K562 (cell line): Measurements from ENCODE around the gene PLSCR3. TPM values are rescaled to one million over a fixed set of nuclear protein-coding genes. Genes with fewer than 3 reads are reported as not detected.

Experiments used
- ATAC-seq: fragments of 200-7000 bp; cut with Tn5 transposase; 3 replicates; pipeline ENCODE4 v1.9.1; 2020; ENCODE audit warnings: moderate library complexity
- BruUV-seq: library from RNA; stranded (reverse); fragments of 400-500 nt; replicated peaks from 2 replicates; lab custom pipeline; 2021; lab: Mats Ljungman, UMichigan
- CTCF ChIA-PET: fragments of 300-600 bp; formaldehyde crosslinking; extraction: SDS; loops from one replicate; lab custom pipeline; 2021; ENCODE audit warnings: low intra/inter-chr PET ratio; lab: Yijun Ruan, JAX
- POLR2A ChIA-PET: fragments of 300-600, 350-650 bp; sonication (Branson Sonifier 250); formaldehyde crosslinking; extraction: SDS; loops from one replicate; lab custom pipeline; 2021; ENCODE audit warnings: antibody characterized with exemption, inconsistent platforms; lab: Yijun Ruan, JAX
- DNase-seq, 4 experiments: peaks; one replicate each; pipeline versions ENCODE4 v3.0.0 to v3.0.0-alpha.2; 2011 to 2018; ENCODE audit warnings: low spot score in 3 of 4, mixed read lengths in 3 of 4; ENCODE audit errors: extremely low read depth in 1 of 4
- FAIRE-seq: peaks from 2 replicates; lab custom pipeline; 2011; peaks lifted over from hg19 to GRCh38; lab: Jason Lieb, UNC
- H2AFZ ChIP-seq: 2 replicates; pipeline ENCODE4 v1.6.0; 2011; ENCODE audit warnings: low read depth, low read length, control low read depth, inconsistent platforms
- H3K27ac ChIP-seq: fragments of 200-600 bp; 3 replicates; pipeline ENCODE4 v1.8.0; 2011; ENCODE audit warnings: low read depth, mild to moderate bottlenecking, control low read depth, inconsistent platforms, low read length, moderate library complexity, mixed read lengths; ENCODE audit errors: extremely low read depth
- H3K27me3 ChIP-seq, 2 experiments: fragments of 300-600 bp in 1 of 2; 2 replicates in 1 of 2; 3 replicates in 1 of 2; pipeline versions ENCODE4 v1.6.0 to v1.8.0; 2011; ENCODE audit warnings: inconsistent platforms in 2 of 2, low read length in 2 of 2, mild to moderate bottlenecking in 1 of 2, mixed read lengths in 1 of 2, moderate library complexity in 1 of 2; ENCODE audit not compliant: control insufficient read depth in 2 of 2, insufficient read depth in 2 of 2
- H3K36me3 ChIP-seq: fragments of 300-600 bp; 3 replicates; pipeline ENCODE4 v1.8.0; 2011; ENCODE audit warnings: mild to moderate bottlenecking, low read length, inconsistent platforms; ENCODE audit not compliant: control insufficient read depth, insufficient read depth
- H3K4me1 ChIP-seq, 2 experiments: fragments of 200-600 bp in 1 of 2; replicated peaks in 1 of 2; 2 replicates in 1 of 2; 3 replicates in 1 of 2; pipeline versions ENCODE4 v1.5.1 to v1.8.0; 2011; ENCODE audit warnings: inconsistent platforms in 2 of 2, low read length in 2 of 2, mild to moderate bottlenecking in 1 of 2, mixed read lengths in 1 of 2, moderate library complexity in 1 of 2; ENCODE audit not compliant: control insufficient read depth in 2 of 2, insufficient read depth in 2 of 2
- H3K4me2 ChIP-seq: 2 replicates; pipeline ENCODE4 v1.6.1; 2011; ENCODE audit warnings: low read length, control low read depth, inconsistent platforms, mixed read lengths; ENCODE audit not compliant: insufficient read depth
- H3K4me3 ChIP-seq: fragments of 200-600 bp; sonication (generic), shearing (Covaris generic); 2 replicates; pipeline ENCODE4 v1.5.1; 2016; ENCODE audit warnings: control low read depth, inconsistent platforms
- H3K79me2 ChIP-seq: fragments of 200-600 bp; 3 replicates; pipeline ENCODE4 v1.8.0; 2011; ENCODE audit warnings: low read length, inconsistent platforms; ENCODE audit not compliant: control insufficient read depth, insufficient read depth
- H3K9ac ChIP-seq, 2 experiments: 2 replicates each; pipeline versions ENCODE4 v1.6.0 to v1.6.1; 2011; ENCODE audit warnings: low read depth in 2 of 2, low read length in 2 of 2, control low read depth in 1 of 2, inconsistent platforms in 1 of 2, mild to moderate bottlenecking in 1 of 2, mixed read lengths in 1 of 2; ENCODE audit not compliant: insufficient read depth in 1 of 2
- H3K9me1 ChIP-seq: one replicate; pipeline ENCODE4 v1.6.0; 2011; ENCODE audit warnings: inconsistent platforms, mild to moderate bottlenecking, low read length, moderate library complexity; ENCODE audit not compliant: control insufficient read depth, insufficient read depth
- H3K9me3 ChIP-seq: replicated peaks from 2 replicates; pipeline ENCODE4 v1.5.1; 2011; ENCODE audit warnings: low read depth, low read length, inconsistent platforms; ENCODE audit not compliant: control insufficient read depth, insufficient read depth
- H4K20me1 ChIP-seq: replicated peaks from 2 replicates; pipeline ENCODE4 v1.6.1; 2011; ENCODE audit warnings: low read length, inconsistent platforms, mixed read lengths; ENCODE audit not compliant: control insufficient read depth, insufficient read depth
- ARID4B ChIP-seq: sonication (generic); formaldehyde crosslinking; IDR thresholded peaks from 2 replicates; pipeline ENCODE4 v1.8.0; 2022; ENCODE audit warnings: mild to moderate bottlenecking, missing genetic modification reagents
- E2F8 ChIP-seq: fragments of 450-650 bp; IDR thresholded peaks from 2 replicates; pipeline ENCODE4 v1.7.1; 2018; ENCODE audit warnings: mild to moderate bottlenecking, low read depth; ENCODE audit not compliant: partially characterized antibody
- GMEB1 ChIP-seq: fragments of 250-450 bp; sonication (Bioruptor Pico); IDR thresholded peaks from 2 replicates; pipeline ENCODE4 v1.4.0; 2020; ENCODE audit warnings: mild to moderate bottlenecking
- PTBP1 ChIP-seq: fragments of 200-400 bp; formaldehyde crosslinking; IDR thresholded peaks from 2 replicates; pipeline ENCODE4 v1.6.1; 2017; ENCODE audit warnings: low read depth, low read length
- ZNF324 ChIP-seq: fragments of 250-450 bp; sonication (Bioruptor Pico); IDR thresholded peaks from 2 replicates; pipeline ENCODE4 v1.4.0; 2020; ENCODE audit warnings: mild to moderate bottlenecking
- WGBS: fragments of 100-300 bp; shearing (Covaris generic); methylation state at CpG from one replicate; pipeline ENCODE4 v1.1.6; 2016; ENCODE audit warnings: low coverage, mixed read lengths; ENCODE audit not compliant: insufficient coverage; ENCODE audit errors: missing lambda C conversion rate; 5-methylcytosine and 5-hydroxymethylcytosine counted together
- in situ Hi-C: fragments of 300-500 bp; cut with MboI; formaldehyde crosslinking; loops from 4 replicates; pipeline ENCODE4 v1.15.0; 2018; ENCODE audit warnings: inconsistent platforms, mixed read lengths
- intact Hi-C: fragments of 100-400 bp; cut with micrococcal nuclease; formaldehyde crosslinking; loops from 2 replicates; pipeline ENCODE4 v1.14.2; 2022
- polyA plus RNA-seq, 8 experiments: library from polyadenylated mRNA; depleted of rRNA in 4 of 8; stranded (reverse) in 5 of 8; unstranded in 3 of 8; fragments of >200 nt; fragmentation: Nextera tagmentation in 2 of 8; fragmentation: Illumina TruSeq in 1 of 8; extraction: Ambion mirVana in 2 of 8; extraction: Trizol in 1 of 8; gene quantifications; 2 replicates each; pipeline versions ENCODE4 v1.2.1 to v1.2.3, GENCODE V29; 2011 to 2014; ENCODE audit warnings: inconsistent platforms in 1 of 8, missing spikeins in 1 of 8
- total RNA-seq, 7 experiments: library from RNA; depleted of rRNA in 6 of 7; stranded (reverse); fragments of >200 nt in 6 of 7; fragmentation: Illumina TruSeq in 2 of 7; extraction: Trizol in 2 of 7; gene quantifications; 2 replicates each; pipeline versions ENCODE4 v1.2.1 to v1.2.3, GENCODE V29; 2011 to 2021; ENCODE audit warnings: low replicate concordance in 1 of 7

Gene PLSCR3
- total and polyA plus RNA-seq, 9 of the 15 experiments (the other 6 are each of a cell fraction or from before 2014, with no cell fraction given), result 3.2 to 16.8 (median 4.5) TPM

GRCh38 chr17:7403043-7403726, 8.9 kb upstream of the PLSCR3 start:
- Histone ChIP-seq H3K4me2 (peak overlapping the region; percentile 79), H3K4me3 (peak overlapping the region; percentile 68), H3K27ac (peak overlapping the region; percentile 69), H3K79me2 (peaks cover 8% of the 10 kb centered on the region; the same call in 2 of the 3 replicates), H3K27me3 (no peaks in the 10 kb centered on the region), H3K9me3 (no peaks in the 10 kb centered on the region)
- 17% methylated on average over 12 of the region's 16 CpGs for WGBS
- intact Hi-C loops, result loop anchor here (5.0 kb wide), 2 partner anchors 34 to 79 kb away; partner anchors contain the start of genes FGF11, POLR2A, SLC35G6 and TMEM102
- DNase-seq, result peak in 3 of 4 experiments; percentile 51 to 57 (median 55)
- no peak for TF ChIP-seq E2F8
- TF ChIP-seq GMEB1, result no peak
- TF ChIP-seq ARID4B (CRISPR knock-in tag), result 0 out of 2 replicates have a peak, but pooled peaks have one; percentile 20
- no peak for TF ChIP-seq ZNF324 (CRISPR knock-in tag)
- no peak for TF ChIP-seq PTBP1
- TF ChIP-seq, all 486 proteins: peak for 1
- POLR2A ChIA-PET, result interaction anchor here (0.6 to 1.8 kb wide), 9 partner anchors 17 to 194 kb away, joined by 3 to 23 read pairs (median 3); partner anchors contain the start of genes POLR2A, TNK1 and ZBTB4
- Histone ChIP-seq H3K4me1 (peaks cover 11 to 25% of the 10 kb centered on the region in 2 experiments; a peak in 3 of 5 replicates), H2AFZ (peak overlapping the region; percentile 90), H3K9me1 (no peaks in the 10 kb centered on the region), H4K20me1 (no peaks in the 10 kb centered on the region), H3K36me3 (peaks cover 3% of the 10 kb centered on the region; the same call in 1 of the 3 replicates), H3K9ac (peak overlapping the region; percentile 75 to 85)
- ATAC-seq, result peak; percentile 4; the same call in 2 of the 3 replicates
- FAIRE-seq, result no peak
- CTCF ChIA-PET, result no interaction called here
- TSS peak; percentile 86 for BruUV-seq
- in situ Hi-C loops, result no loop called here
